ENCODE results near the gene GNG12.

GRCh38 chr1:67777016-67777415 lies 56.3 kb downstream of the GNG12 start:
- TF ChIP-seq POLR2A (IDR thresholded peaks at IDR 0.05; ENCODE audit: low read length), result no peak
- no peak for TF ChIP-seq GATA1 (IDR thresholded peaks at IDR 0.05; ENCODE audit: low read depth, low read length)

Measured in erythroblast (primary cell).